ENCODE data around the gene DUSP6.

Gene DUSP6

GRCh38 chr12:89333564-89334252, 18.6 kb downstream of the DUSP6 start:
- Histone ChIP-seq H3K4me1 (ENCODE audit: control insufficient read depth, insufficient read depth, low read length) (no peaks in the 10 kb centered on the region), H3K27me3 (ENCODE audit: control insufficient read depth, insufficient read depth, low read length) (no peaks in the 10 kb centered on the region), H3K9ac (ENCODE audit: low read length) (no peak overlapping the region), H3K4me3 (ENCODE audit: low read length) (no peak overlapping the region), H3K36me3 (ENCODE audit: control insufficient read depth, insufficient read depth, low read length) (no peaks in the 10 kb centered on the region), H3K9me3 (ENCODE audit: control insufficient read depth, low read length) (no peaks in the 10 kb centered on the region)

- H3K4me1 ChIP-seq (ENCODE audit: control insufficient read depth, insufficient read depth, low read length) = no peaks in the 10 kb centered on the region
- H3K9ac ChIP-seq (ENCODE audit: low read length) = no peak overlapping the region
- no peak overlapping the region for H3K4me3 ChIP-seq (ENCODE audit: low read length)
- H3K36me3 ChIP-seq (ENCODE audit: control insufficient read depth, insufficient read depth, low read length) = no peaks in the 10 kb centered on the region
- H3K9me3 ChIP-seq (ENCODE audit: control insufficient read depth, low read length) = no peaks in the 10 kb centered on the region
- H3K27me3 ChIP-seq (ENCODE audit: control insufficient read depth, insufficient read depth, low read length) = no peaks in the 10 kb centered on the region
These were observed 23.9 kb downstream of the DUSP6 start for GRCh38 chr12:89328151-89329030.

- Histone ChIP-seq H3K4me1 (ENCODE audit: control insufficient read depth, insufficient read depth, low read length) (no peaks in the 10 kb centered on the region), H3K9me3 (ENCODE audit: control insufficient read depth, low read length) (no peaks in the 10 kb centered on the region)
These were observed 24.7 kb downstream of the DUSP6 start for GRCh38 chr12:89327486-89328094.

GRCh38 chr12:89326239-89327040, 25.9 kb downstream of the DUSP6 start:
- Histone ChIP-seq H3K4me3 (ENCODE audit: low read length) (no peak overlapping the region), H3K4me1 (ENCODE audit: control insufficient read depth, insufficient read depth, low read length) (no peaks in the 10 kb centered on the region), H3K9me3 (ENCODE audit: control insufficient read depth, low read length) (no peaks in the 10 kb centered on the region), H3K9ac (ENCODE audit: low read length) (no peak overlapping the region), H3K27me3 (ENCODE audit: control insufficient read depth, insufficient read depth, low read length) (no peaks in the 10 kb centered on the region), H3K36me3 (ENCODE audit: control insufficient read depth, insufficient read depth, low read length) (no peaks in the 10 kb centered on the region)

More at GRCh38 chr12:89327486-89328094, 24.7 kb downstream of the DUSP6 start:
- Histone ChIP-seq H3K9ac (ENCODE audit: low read length) (no peak overlapping the region), H3K4me3 (ENCODE audit: low read length) (no peak overlapping the region), H3K36me3 (ENCODE audit: control insufficient read depth, insufficient read depth, low read length) (no peaks in the 10 kb centered on the region), H3K27me3 (ENCODE audit: control insufficient read depth, insufficient read depth, low read length) (no peaks in the 10 kb centered on the region)

GRCh38 chr12:89325495-89325894, 26.8 kb downstream of the DUSP6 start:
- H3K4me1 ChIP-seq (ENCODE audit: control insufficient read depth, insufficient read depth, low read length) = no peaks in the 10 kb centered on the region

GRCh38 chr12:89324437-89324836, 27.9 kb downstream of the DUSP6 start:
- Histone ChIP-seq H3K27me3 (ENCODE audit: control insufficient read depth, insufficient read depth, low read length) (no peaks in the 10 kb centered on the region), H3K9ac (ENCODE audit: low read length) (no peak overlapping the region), H3K4me3 (ENCODE audit: low read length) (no peak overlapping the region)

More at GRCh38 chr12:89325495-89325894, 26.8 kb downstream of the DUSP6 start:
- no peaks in the 10 kb centered on the region for H3K36me3 ChIP-seq (ENCODE audit: control insufficient read depth, insufficient read depth, low read length)
- H3K27me3 ChIP-seq (ENCODE audit: control insufficient read depth, insufficient read depth, low read length) = no peaks in the 10 kb centered on the region
- H3K9ac ChIP-seq (ENCODE audit: low read length) = no peak overlapping the region
- H3K4me3 ChIP-seq (ENCODE audit: low read length) = no peak overlapping the region
- no peaks in the 10 kb centered on the region for H3K9me3 ChIP-seq (ENCODE audit: control insufficient read depth, low read length)

GRCh38 chr12:89323568-89324218, 28.6 kb downstream of the DUSP6 start:
- Histone ChIP-seq H3K9me3 (ENCODE audit: control insufficient read depth, low read length) (no peaks in the 10 kb centered on the region), H3K27me3 (ENCODE audit: control insufficient read depth, insufficient read depth, low read length) (no peaks in the 10 kb centered on the region), H3K4me3 (ENCODE audit: low read length) (no peak overlapping the region), H3K36me3 (ENCODE audit: control insufficient read depth, insufficient read depth, low read length) (no peaks in the 10 kb centered on the region), H3K9ac (ENCODE audit: low read length) (no peak overlapping the region), H3K4me1 (ENCODE audit: control insufficient read depth, insufficient read depth, low read length) (no peaks in the 10 kb centered on the region)

More at GRCh38 chr12:89324437-89324836, 27.9 kb downstream of the DUSP6 start:
- H3K36me3 ChIP-seq (ENCODE audit: control insufficient read depth, insufficient read depth, low read length) = no peaks in the 10 kb centered on the region
- no peaks in the 10 kb centered on the region for H3K9me3 ChIP-seq (ENCODE audit: control insufficient read depth, low read length)
- no peaks in the 10 kb centered on the region for H3K4me1 ChIP-seq (ENCODE audit: control insufficient read depth, insufficient read depth, low read length)

GRCh38 chr12:89320735-89321134, 31.6 kb downstream of the DUSP6 start:
- no peaks in the 10 kb centered on the region for H3K27me3 ChIP-seq (ENCODE audit: control insufficient read depth, insufficient read depth, low read length)
- no peaks in the 10 kb centered on the region for H3K9me3 ChIP-seq (ENCODE audit: control insufficient read depth, low read length)
- H3K4me1 ChIP-seq (ENCODE audit: control insufficient read depth, insufficient read depth, low read length) = no peaks in the 10 kb centered on the region
- H3K36me3 ChIP-seq (ENCODE audit: control insufficient read depth, insufficient read depth, low read length) = no peaks in the 10 kb centered on the region
- no peak overlapping the region for H3K9ac ChIP-seq (ENCODE audit: low read length)
- no peak overlapping the region for H3K4me3 ChIP-seq (ENCODE audit: low read length)

- no peaks in the 10 kb centered on the region for H3K9me3 ChIP-seq (ENCODE audit: control insufficient read depth, low read length)
- no peaks in the 10 kb centered on the region for H3K36me3 ChIP-seq (ENCODE audit: control insufficient read depth, insufficient read depth, low read length)
- no peak overlapping the region for H3K4me3 ChIP-seq (ENCODE audit: low read length)
- no peak overlapping the region for H3K9ac ChIP-seq (ENCODE audit: low read length)
- no peaks in the 10 kb centered on the region for H3K27me3 ChIP-seq (ENCODE audit: control insufficient read depth, insufficient read depth, low read length)
- no peaks in the 10 kb centered on the region for H3K4me1 ChIP-seq (ENCODE audit: control insufficient read depth, insufficient read depth, low read length)
These were observed 32.7 kb downstream of the DUSP6 start for GRCh38 chr12:89319606-89320005.

GRCh38 chr12:89319122-89319521, 33.2 kb downstream of the DUSP6 start:
- Histone ChIP-seq H3K36me3 (ENCODE audit: control insufficient read depth, insufficient read depth, low read length) (no peaks in the 10 kb centered on the region), H3K4me3 (ENCODE audit: low read length) (no peak overlapping the region), H3K4me1 (ENCODE audit: control insufficient read depth, insufficient read depth, low read length) (no peaks in the 10 kb centered on the region), H3K27me3 (ENCODE audit: control insufficient read depth, insufficient read depth, low read length) (no peaks in the 10 kb centered on the region), H3K9me3 (ENCODE audit: control insufficient read depth, low read length) (no peaks in the 10 kb centered on the region), H3K9ac (ENCODE audit: low read length) (no peak overlapping the region)

- Histone ChIP-seq H3K36me3 (ENCODE audit: control insufficient read depth, insufficient read depth, low read length) (no peaks in the 10 kb centered on the region), H3K4me3 (ENCODE audit: low read length) (no peak overlapping the region), H3K9me3 (ENCODE audit: control insufficient read depth, low read length) (no peaks in the 10 kb centered on the region), H3K27me3 (ENCODE audit: control insufficient read depth, insufficient read depth, low read length) (no peaks in the 10 kb centered on the region), H3K4me1 (ENCODE audit: control insufficient read depth, insufficient read depth, low read length) (no peaks in the 10 kb centered on the region), H3K9ac (ENCODE audit: low read length) (no peak overlapping the region)
These were observed 35.6 kb downstream of the DUSP6 start for GRCh38 chr12:89316705-89317139.

All from mucosa of stomach (tissue), 1 donor.